VCaP (cell line): Measurements from ENCODE around the gene CMPK2.
A peak's percentile ranks its signal among the peaks of the same experiment; 100 is the strongest.

Experiments used
- H3K27ac ChIP-seq: fragments of 450-650 bp; 2 replicates; pipeline ENCODE4 v1.5.1; 2017
- CTCF ChIP-seq: fragments of 450-650 bp; conservative IDR thresholded peaks from 2 replicates; pipeline ENCODE4 v1.5.1; 2017; ENCODE audit warnings: mild to moderate bottlenecking, moderate library complexity

Gene CMPK2

DNA sequence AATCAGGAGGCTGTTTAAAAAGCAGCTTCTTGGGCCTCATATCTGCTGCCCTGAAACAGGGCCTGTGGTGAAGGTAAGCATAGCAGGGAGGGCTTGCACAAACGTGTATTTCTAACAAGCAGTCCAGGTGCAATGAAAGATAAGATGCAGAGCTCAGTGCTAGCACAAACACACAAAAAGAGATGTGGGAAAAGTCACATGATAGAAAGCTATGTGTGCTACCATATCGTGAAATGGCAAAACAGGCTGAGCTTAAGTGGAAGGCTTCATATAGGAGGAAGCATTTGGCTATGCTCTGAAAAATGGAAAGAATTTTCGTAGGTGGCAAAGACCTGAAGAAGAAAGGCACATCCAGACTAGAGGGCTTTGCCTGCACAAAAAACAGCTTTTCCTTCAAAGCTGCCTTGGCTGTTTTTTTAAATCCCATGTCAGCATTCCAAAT is 22.1 kb upstream of the CMPK2 start:
- no peak overlapping the region for H3K27ac ChIP-seq
- TF ChIP-seq CTCF, result no peak

- no peak overlapping the region for H3K27ac ChIP-seq
- TF ChIP-seq CTCF, result no peak
Observed at GRCh38 chr2:6885968-6886367, 20.3 kb upstream of the CMPK2 start.

- H3K27ac ChIP-seq, result no peak overlapping the region; the same call in 1 of the 2 replicates
Observed at GRCh38 chr2:6885551-6885950, 19.8 kb upstream of the CMPK2 start.

GRCh38 chr2:6883448-6884122 is 17.9 kb upstream of the CMPK2 start:
- H3K27ac ChIP-seq, result peak overlapping the region; percentile 88

More at GRCh38 chr2:6885551-6885950, 19.8 kb upstream of the CMPK2 start:
- TF ChIP-seq CTCF, result no peak

DNA sequence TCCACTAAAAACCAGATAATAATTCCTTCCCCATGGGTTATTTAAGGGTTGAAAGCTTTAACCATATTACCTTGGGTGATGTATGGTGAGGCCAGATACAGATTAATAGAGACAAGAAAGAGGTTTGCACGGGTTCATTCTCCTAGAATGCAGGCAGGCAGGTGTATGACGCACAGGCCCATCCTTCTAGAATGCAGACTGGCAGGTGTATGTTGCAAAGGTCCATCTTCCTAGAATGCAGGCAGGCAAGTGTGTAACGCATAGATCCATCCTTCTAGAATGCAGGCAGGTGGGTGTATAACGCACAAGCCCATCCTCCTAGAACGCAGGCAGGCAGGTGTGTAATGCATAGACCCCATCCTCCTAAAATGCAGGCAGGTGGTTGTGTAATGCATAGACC is 15.8 kb upstream of the CMPK2 start:
- TF ChIP-seq CTCF, result no peak
- H3K27ac ChIP-seq, result no peak overlapping the region

More at GRCh38 chr2:6883448-6884122, 17.9 kb upstream of the CMPK2 start:
- TF ChIP-seq CTCF, result no peak

DNA sequence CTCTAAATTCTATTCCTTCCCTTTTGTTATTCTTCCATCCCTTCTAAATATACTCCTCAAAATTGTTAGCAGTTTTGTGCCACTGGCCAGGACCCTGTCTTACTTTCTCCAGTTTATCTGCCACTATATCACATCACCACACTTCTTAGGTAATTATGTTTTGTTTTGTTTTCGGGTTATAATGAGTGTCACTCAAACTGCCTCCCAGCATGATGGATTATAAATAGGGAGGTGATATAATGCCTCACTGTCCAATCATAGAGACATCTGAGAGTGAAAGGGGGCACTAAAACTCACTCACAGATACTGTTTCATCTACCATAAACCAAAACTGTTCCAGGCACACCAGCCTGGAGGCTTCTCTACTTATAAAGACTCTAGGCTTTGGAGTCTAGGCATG is 15.3 kb upstream of the CMPK2 start:
- H3K27ac ChIP-seq, result no peak overlapping the region

DNA sequence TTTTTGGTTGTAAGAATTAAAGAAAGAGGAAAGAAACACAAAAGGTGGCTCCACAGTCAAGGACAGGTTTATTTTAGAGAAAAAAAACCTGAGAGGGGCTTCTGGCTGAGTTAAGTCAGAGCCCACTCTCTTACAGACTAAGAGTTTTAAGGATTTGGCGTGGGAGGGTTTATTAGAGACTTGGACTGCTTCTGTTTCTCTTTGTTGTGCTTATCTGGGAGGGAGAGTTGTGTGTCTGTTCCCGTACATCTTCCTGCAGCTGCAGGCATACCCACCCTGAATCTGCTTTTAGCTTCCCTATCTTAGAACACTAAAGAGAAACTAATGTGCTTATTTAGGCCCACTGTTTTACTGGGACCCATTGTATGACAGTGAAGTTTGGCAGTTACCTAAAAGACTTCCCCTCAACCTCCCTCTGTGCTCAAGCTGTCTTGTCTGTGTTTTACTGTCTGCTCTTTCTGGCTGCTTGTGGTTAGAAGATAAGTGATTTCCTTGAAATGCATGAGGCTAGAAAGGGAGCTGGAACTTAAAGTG is 14.6 kb upstream of the CMPK2 start:
- H3K27ac ChIP-seq, result no peak overlapping the region
- TF ChIP-seq CTCF, result no peak

More for the DNA sequence above, 15.3 kb upstream of the CMPK2 start:
- no peak for TF ChIP-seq CTCF
